ENCODE results near the gene FGF12.

Gene FGF12

DNA sequence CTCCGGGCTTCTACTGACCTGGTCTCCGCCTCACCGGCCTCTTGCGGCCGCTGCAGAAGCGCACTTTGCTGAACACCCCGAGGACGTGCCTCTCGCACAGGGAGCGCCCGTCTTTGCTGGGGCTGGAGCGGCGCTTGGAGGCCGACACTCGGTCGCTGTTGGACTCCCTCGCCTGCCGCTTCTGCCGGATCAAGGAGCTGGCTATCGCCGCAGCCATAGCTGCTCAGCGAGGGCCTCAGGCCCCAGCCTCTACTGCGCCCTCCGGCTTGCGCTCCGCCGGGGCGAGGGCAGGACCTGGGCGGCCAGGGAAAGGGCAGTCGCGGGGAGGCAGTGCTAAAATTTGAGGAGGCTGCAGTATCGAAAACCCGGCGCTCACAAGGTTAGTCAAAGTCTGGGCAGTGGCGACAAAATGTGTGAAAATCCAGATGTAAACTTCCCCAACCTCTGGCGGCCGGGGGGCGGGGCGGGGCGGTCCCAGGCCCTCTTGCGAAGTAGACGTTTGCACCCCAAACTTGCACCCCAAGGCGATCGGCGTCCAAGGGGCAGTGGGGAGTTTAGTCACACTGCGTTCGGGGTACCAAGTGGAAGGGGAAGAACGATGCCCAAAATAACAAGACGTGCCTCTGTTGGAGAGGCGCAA lies 319.2 kb downstream of the FGF12 start:
- no peak for DNase-seq

DNA sequence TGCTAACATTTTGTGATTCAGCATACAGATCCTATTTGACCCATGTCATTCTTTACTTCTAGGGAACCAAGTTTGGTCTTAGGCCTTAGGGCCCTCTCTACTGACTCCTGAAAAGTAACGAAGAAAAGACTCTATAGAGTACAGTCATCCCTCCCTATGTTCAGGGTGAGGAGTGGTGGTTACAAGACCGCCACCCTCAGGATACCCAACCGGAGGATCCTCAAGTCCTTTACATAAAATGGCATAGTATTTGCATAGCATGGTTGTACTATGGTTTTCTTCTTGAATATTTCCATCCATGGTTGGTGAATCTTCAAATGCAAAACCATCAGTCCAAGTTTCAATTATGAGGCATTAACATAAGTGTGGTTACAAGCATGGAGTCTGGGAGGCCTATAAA lies 327.6 kb downstream of the FGF12 start:
- DNase-seq = no peak

DNA sequence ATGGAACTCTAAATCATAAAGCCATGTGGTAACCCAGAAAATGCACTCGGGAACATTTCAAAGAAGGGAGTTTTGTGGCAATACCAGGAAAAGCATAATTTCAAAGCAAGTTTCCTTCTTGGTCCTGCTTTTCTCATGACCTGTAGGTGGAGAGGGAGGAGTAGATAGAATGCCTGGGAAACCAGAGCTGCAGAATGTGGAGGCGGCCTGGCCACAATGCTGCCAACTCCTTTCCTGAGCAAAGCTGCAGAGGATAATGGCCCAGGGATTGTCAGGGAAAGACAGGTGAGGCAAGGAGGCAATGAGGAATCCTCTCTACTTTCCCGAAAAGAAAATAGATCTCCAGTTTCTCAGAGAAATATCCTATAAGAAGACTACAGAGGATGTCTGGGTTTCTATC lies 330.3 kb downstream of the FGF12 start:
- no peak for DNase-seq

DNA sequence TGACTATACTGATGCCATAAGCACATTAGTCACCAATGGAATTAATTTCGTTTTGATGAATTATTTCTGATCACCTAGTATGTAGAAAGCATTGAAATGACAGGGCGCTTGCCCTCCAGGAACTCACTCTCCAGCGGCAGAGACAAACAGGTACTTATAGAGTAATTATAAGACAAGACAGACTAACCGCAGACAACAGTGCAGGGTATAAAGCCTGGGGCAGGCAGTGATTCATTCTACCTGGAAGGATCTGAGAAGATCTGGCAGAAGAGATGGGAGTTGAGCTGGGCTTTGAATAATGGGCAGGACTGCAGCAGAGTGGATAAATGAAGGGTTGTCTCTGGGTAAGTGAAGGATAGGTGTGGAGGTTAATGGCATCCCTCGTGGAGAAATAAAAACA lies 331.8 kb downstream of the FGF12 start:
- DNase-seq = no peak

DNA sequence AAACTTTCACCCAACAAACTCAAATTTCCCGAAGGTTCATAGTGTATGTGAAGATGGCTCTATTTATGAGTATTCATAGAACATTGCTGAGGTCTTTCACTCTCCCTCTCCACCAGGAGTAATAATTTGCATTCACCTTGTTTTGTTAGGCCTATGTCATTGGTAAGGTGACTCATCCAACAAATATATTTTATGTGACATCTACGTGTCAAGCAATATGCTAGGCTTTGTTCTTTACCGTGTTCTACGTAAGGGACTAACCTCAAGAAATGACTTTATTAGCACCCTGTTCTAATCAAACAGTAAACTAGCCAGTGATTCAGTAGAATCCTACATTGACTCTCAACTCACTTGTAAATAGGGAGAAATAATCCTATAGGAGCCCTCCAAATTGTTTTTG lies 334.4 kb downstream of the FGF12 start:
- DNase-seq = no peak

DNA sequence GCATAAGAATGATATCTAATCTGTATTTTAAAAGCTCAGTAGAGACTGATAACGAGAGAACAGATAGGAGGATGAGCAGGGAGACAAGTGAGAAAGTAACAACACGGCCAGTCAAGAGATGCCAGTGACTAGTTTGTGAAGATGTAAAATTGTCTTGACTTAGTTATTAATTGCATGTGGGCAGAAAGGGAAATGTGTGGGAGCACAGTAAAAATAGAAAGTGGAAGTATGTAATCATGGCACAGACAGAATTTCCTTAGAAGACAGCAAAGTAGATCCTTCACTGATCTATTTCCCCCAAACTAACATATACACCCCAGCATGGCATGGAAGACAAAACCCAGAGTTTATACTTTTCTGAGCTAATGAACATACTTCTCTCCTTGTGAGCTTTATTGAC lies 344.5 kb downstream of the FGF12 start:
- no peak for DNase-seq

DNA sequence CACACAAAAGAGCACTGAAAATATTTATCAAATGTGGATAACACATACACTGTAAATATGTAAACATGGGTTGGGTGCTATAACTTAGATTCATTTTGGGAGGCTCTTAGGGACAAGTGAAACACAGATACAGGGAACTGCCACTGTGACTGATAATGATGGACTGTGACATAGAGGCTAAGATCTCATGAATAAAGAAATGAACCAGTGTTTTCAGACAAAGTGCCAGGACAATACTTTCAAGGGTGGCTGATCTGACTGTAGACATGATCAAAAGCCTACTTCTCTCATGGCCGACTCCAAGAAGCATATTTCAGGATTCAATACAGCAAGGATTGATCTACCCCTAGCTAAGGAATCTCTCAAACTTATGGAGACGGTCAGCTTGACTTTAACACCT lies 353.8 kb downstream of the FGF12 start:
- no peak for DNase-seq

DNA sequence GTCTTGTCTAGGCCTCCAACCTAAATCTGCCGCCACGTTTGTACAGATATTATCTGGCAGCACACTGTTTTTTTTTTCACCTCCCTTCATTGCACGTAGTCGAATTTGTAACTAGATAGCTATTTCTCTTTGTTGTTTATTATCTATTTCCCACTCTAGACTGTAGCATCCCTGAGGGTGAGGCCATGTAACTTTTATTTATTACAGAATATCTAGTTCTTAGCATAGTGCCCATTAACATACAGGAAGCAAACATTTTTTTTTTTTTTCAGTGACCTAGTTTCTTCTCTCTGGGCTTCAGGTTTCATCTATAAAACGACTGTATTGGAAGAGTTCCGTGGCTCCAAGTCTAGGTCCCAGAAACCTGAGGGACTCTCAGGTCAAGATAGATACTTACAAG lies 354.3 kb downstream of the FGF12 start:
- no peak for DNase-seq

DNA sequence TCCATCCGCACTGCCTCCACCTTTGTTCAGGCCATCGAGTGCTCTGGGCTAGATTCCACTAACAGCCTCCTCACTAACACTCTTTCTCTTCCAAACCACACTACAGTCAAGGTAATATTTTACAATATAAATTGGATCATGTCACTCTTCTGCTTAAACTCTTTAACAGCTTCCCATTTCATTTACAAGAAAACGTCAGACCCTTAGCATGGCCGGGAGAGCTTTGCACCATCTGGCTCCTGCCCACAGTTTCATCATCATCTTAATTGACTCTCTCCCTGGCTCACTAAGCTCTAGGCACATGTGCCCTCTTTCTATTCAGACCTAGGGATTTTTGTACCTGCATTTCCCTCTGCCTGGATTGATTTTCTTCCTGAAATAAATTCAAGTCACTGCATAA lies 354.7 kb downstream of the FGF12 start:
- DNase-seq = no peak

DNA sequence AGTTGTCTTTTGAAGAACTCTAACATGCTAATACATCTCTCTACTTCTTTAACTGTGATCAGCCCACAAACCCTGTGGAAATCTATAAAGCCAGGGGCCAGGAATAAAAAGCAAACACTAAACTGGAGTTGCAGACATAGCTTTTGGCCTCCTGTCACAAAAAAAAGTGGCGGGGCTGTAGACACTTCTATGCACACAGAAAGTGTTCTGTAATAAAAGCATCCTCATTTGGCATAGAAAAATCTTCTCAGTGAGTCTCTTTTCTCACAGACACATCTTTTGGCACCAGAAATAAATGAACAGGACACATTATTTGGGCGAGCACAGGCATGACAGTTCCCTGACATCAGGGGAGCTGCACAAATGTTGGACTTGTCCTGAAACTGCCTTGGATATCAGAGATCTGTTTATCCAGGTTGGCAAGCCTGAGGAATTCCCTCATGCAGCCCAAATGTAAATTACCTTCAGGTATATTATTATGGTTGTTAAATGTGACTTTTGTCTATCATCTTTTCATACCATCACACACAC lies 355.4 kb downstream of the FGF12 start:
- DNase-seq = no peak

DNA sequence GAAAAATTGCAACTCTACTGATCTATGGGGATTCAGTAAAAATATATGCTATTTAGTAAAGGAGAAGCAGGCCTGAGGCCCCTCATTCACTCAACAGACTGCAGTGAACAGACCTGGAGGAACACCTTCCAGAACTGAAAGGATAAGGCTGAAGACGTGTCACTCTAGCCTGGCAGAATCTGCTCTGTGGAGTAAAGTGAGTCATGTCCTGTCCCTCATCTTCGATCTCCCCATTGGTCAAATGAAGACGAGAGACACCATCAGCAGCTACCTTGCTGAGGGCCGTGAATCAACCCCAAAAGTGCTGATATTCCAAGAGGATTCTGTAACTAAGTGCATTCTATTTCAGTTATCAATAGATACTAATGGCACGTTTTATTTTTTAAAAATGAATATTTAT lies 359.7 kb downstream of the FGF12 start:
- DNase-seq = no peak

DNA sequence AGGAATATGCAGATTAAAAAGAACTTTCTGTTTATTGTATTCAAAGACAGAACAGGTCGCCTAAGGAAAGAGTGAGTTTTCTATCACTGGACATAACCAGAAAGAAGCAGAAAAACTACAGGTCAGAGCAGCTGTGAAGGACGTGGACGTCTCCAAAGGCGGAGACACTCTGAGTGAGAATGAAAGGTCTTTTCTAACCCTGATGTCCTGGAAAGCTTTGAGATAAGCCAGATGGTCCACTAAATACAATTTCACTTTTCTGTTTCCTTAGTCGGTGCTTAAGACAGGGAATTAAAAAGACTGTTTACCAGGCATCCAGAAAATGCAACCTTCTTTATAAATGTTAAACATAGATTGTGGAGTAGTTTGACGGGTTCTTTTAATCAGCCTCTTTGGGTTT lies 360.4 kb downstream of the FGF12 start:
- DNase-seq = no peak

DNA sequence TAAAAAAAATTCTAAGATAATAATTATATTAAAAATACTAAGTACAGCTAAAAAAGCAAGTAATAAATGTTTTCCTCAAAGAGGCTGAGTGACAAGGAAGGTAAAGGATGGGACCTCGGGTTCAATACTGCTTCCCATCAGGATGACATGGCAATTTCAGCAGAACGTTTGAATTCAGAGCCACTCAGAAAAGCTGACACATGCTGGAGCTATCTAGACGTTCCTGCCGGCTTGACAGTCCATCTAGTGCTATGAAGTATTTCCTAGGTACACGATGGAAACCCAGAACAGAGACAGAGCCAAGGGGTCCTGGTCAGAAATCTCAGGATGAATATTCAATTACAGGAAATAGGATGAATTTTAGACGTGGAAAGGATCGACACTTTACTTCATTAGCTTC lies 361.8 kb downstream of the FGF12 start:
- no peak for DNase-seq

DNA sequence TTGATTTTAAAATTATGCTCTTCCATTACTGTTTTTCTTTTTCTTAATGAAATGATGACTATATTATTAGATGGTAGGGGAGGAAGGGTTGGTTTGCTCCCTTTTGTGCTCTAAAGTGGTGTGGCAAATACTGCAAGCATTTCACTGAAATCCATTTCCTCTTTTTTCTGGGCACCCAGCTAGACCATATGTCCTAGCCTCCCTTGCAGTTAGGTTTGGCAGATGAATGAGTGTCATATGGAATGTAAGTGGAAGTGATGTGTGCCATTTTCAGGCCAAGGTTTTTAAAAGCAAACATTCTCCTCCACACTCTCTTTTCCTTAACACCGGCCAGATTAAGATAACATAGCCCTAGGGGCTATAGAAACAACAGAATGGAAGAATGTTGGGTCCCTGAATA lies 363.0 kb downstream of the FGF12 start:
- no peak for DNase-seq

DNA sequence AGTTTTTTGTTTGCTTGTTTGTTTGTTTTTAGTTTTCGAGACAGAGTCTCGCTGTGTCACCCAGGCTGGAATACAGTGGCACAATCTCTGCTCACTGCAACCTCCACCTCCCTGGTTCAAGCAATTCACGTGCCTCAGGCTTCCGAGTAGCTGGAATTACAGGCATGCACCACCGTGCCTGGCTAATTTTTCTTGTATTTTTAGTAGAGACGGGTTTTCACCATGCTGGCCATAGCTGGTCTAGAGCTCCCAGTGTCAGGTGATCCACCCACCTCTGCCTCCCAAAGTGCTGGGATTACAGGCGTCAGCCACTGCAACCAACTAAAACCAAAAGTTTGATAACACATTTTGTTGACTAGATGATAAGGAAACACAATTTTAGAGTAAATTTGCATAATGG lies 372.7 kb downstream of the FGF12 start:
- DNase-seq = no peak

DNA sequence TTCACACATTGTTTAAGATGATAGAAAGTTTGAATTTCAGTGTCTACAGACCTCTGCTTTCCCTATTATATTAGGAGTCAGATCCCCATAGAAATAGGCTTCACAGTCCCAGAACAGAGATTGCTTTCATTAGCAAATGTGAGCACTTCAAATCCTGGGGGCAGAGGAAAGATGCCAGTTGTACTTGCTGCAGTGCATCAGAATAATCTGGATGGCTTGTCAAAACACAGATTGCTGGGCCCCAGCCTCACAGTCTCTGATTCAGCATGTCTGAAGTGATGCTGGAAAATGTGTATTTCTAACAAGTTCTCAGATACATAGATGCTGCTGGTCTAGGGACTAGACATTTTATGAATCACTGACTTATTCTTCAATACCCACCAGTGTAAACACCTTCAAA lies 375.2 kb downstream of the FGF12 start:
- DNase-seq = no peak

DNA sequence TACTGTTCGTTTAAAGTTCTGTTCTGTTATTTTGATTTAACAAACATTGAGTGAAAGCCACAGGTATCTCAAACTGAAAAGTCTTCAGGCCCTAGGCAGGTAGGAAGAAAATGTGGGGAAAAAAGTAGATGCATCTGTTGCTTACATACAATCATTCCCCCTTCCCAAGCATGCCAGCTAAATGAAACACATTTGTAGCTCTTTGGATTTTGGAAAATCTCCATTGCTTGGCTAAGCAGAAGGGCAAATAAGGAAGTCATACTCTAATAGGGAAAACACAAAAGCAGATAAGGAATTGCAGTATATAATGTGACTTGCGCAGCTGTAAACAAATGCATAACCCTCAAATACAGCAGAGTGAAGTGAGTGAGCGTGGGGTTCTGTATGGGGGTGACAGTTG lies 375.9 kb downstream of the FGF12 start:
- no peak for DNase-seq

DNA sequence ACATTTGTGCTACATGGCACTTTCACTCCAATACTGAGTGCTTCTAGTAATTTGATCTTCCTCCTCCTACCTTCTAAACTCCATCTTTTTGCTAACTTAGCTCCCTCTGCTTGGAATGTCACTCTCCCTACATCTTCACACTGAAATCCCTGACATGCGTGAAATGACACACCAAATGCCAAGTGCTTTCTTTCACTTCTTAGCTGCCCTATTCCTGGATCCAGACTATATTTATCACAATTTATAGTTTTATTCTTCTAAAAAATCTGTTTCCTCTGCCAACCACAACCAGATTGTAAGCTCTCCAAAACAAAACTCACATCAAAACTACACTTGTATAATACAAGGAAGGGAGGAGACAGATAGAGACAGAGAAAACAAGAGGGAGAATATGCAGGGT lies 387.3 kb downstream of the FGF12 start:
- DNase-seq = no peak

DNA sequence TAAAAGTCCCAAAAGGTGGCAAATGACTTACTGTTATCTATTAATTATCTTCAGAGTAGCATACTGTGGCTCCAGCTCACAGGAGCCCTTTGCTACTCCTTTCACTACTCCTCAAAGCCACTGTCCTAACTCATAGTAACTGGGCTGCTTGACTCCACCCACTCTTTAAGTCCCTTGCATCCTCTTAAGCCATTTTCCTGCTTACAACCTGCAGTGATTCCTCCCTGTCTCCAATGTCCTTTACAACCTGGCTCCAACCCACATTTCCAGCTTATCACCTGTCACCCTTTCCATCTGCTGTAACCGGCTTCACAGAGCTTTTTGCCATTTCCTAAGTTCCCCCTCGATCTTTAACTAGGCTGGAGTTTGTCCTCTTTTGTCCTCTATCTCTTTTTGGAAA lies 388.1 kb downstream of the FGF12 start:
- DNase-seq = no peak

DNA sequence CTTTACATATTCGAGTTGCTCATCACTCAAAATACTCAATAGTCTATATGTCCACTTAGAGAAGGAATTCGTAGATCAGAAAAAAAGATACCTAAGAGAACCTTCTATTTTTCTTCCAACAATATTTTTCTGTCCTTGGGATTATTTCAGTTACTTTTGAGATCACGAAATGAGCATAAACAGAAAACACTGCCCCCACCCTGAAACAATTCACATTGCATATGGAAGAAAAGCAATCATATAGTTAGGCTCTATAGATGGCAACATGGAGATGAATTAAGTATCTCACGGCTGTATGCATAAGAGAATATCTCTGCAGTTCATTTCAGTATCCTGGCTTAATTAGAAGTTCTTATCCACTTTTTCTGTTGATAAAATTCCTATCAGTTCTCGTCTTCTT lies 391.1 kb downstream of the FGF12 start:
- no peak for DNase-seq

DNA sequence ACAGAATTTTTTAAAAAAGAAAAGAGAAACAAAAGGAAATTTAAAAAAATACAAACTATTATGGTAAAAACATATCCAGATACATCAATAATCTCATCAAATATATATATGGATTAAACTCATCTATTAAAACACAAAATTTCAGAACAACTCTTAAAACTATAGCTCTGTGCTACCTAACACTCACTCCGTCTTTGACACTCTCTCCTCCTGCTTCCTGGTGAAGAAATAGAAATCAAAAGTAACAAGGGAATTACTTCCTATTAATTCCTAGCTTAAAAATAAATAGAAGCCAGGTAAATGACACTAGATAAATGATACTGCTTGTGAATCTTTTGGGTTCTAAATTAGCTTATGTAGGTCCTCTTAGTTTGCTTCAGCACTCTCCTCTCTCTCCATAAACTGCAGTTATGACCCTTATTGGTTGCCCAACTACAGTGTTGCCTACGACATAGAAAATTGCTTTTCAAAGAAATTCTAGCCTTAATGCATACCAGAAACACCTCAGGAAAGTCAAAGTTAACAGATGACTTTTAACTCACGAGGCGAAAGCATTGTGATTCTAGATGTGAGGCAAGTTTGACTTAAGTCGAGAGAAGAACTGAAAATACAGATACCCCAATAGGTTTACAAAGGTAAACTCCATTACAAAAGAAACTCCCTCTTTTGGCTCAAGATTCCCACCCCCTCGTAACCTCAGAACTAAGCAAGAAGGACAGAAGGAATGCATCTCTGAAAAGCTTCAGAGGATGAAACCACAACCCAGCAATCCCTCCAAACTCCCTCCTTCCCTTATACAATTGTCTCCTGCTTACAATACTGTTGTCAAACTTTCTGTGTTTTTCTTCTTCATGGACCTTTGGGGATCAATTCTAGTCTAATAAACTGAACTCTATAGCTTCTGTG lies 394.7 kb downstream of the FGF12 start:
- DNase-seq = no peak

DNA sequence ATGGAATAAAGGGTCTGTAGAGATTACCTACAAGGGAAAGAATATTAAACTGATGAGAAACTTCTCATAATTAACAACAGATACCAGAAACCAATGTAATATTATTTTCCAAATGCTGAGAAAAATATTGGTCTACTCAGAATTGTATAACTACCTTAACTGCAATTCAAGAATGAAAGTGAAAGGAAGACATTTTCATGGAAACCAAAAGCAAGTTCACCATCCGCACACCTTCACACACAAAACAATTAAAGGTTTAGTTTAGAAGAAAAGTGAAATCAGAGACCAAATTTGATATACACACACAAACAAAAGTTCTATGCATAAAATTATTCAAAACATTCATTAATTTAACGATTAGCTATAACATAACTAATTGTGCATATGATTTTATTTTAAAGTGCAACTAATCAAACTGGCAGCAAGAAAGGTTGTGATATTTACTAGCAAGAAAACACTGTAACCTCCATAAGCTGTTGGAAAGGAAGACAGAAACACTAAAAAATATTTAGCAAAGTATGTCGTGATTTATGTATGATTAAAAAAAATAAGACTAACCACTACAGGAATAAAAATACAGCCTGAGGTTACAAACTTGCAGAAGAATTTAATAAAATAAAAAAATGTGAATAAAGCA lies 395.5 kb downstream of the FGF12 start:
- DNase-seq = no peak

DNA sequence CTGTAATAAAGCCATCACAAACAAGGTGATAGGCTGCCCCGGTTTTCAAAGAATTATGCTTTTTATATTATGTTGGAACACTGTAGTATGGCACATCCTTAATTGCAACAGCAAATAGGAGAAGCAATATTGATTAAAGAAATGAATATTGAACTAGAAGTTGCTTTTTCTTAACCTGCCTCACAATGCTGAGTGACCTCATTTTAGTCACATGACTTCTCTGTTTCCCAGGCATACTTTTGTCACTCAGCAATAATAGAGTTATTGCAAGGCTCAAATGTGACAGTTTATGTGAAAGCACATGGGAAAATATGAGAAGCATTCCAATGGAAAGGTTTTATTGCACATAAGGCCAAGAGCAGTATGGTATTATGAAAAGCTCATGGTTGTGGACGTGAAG lies 400.7 kb downstream of the FGF12 start:
- no peak for DNase-seq

DNA sequence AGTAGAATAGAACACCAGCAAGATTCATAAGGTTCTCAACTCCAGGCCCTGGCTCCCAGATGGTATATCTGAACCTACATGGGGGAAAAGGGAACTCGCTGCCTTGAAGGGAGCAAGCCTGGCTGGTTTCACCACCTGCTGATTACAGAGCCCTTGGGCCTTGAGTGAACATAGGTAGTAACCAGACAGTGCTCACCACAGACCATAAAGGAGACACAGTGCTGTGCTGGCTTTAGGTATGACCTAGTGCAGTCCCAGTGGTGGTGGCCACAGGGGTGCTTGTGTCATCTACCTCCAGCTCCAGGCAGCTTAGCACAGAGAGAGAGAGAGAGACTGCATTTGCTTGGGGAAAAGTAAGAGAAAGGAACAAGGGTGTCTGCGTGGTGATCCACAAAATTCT lies 409.8 kb downstream of the FGF12 start:
- no peak for DNase-seq

Measured in activated effector memory CD4-positive, alpha-beta T cell treated with Interleukin-2 at 50 U/mL for 16 hours (primary cell).